HG02642 (cell line): ENCODE data around the gene KRTAP10-9.
"Not testable (repeated sequence)": the region's sequence is repeated elsewhere in the genome, so short reads cannot be mapped to it uniquely, and the experiment has no call there.

ENCODE experiments used
- ATAC-seq: cut with Tn5 transposase; IDR thresholded peaks from one replicate; pipeline ENCODE4 v1.9.1; 2021; ENCODE audit warnings: mild to moderate bottlenecking; ENCODE audit not compliant: unreplicated experiment, poor library complexity

The KRTAP10-9 gene

DNA sequence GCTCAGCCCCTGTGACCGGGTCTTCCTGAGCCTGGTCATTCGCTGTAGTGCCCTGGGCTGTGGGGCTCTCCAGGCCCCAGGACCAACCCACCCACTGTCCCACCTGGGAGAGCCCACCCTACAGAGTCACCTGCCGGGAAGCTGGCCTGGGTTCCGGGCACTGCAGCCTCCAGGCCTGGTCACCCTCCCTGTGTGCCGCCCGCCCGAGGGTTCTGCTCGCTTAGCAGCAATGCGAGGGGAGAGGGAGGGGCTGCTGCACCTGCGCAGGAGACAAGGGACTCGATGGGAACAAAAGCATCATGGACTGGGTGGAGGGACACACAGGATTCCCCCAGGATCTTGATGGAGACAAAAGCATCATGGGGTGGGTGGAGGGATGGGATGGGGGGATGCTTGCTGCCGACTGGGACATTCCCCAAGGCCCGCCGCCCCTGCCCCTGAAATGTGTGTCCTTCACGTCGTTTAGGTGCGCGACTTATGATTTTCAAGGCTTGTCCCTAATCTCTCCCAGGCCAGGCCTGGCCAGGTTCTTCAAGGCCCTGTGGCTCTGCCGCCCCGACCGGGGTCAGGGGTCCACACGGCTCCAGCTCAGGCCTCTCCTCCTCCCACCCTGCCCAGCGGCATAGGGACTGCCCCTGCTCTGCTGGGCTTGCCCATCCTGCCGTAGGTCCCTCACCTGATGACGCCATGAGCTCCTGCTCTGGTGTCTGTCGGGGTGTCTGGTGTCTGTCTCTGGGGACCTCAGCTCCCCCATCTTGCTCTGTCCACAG lies 13.3 kb upstream of the KRTAP10-9 start:
- no peak for ATAC-seq

DNA sequence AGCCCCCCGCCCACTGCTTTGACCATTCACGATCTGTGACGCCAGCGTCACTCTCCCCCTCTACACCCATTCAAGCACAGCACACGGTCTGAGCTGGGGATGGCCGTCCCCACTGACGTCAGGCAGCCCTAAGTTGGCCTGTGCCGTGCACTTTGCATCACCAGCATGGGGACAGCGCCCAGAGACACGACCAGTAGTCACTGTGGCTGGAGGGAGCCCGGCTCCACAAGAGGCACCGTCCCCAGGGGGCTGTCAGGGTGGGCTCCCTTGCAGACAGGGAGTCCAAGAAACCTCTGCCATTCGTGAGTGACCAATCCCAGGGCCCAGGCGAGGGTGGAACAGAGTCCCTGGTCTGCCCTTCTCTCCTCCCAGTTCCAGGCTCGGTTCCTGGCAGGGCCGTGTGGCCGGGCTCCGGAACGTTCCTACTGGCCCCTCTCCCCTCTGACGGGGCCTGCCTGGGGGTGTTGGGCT lies 12.7 kb upstream of the KRTAP10-9 start:
- no peak for ATAC-seq

DNA sequence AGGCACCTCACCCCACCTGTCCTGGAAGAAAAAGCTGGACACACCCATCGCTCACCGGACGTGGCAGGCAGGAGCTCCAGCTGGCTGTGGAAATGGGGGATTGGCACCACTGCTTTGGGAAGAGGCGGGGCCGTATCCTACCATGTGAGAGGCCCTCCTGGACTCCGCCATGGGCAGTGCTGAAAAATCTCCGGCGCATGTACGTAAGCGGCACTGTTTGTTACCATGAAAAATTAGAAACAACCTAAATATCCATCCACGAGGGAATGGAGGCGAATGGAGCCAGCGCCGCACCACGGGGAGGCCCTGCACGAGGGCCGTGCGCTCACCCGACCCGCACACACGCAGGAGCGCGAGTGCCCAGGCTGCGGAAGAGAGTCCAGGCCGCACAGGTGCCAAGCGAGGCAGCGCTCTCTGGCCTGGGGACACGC lies 11.9 kb upstream of the KRTAP10-9 start:
- no peak for ATAC-seq

DNA sequence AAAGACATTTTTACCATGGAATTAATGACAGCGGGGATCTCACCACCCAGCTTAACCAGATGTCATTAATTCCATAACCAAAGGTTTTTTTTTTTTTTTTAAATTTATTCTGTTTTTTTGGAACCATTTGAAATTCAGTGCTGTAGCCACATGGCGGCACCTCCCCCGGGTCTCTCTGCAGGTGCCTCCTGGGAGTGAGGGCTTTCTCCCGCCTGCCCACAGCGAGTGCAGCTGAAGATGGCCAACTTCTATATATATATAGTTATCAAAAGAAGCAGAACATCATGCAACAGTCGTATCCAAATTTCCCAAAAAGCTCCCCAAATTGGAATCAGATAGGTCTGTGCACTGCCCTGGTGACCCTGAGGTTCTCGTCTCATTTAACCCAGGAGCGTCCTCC lies 11.4 kb upstream of the KRTAP10-9 start:
- ATAC-seq, result no peak

DNA sequence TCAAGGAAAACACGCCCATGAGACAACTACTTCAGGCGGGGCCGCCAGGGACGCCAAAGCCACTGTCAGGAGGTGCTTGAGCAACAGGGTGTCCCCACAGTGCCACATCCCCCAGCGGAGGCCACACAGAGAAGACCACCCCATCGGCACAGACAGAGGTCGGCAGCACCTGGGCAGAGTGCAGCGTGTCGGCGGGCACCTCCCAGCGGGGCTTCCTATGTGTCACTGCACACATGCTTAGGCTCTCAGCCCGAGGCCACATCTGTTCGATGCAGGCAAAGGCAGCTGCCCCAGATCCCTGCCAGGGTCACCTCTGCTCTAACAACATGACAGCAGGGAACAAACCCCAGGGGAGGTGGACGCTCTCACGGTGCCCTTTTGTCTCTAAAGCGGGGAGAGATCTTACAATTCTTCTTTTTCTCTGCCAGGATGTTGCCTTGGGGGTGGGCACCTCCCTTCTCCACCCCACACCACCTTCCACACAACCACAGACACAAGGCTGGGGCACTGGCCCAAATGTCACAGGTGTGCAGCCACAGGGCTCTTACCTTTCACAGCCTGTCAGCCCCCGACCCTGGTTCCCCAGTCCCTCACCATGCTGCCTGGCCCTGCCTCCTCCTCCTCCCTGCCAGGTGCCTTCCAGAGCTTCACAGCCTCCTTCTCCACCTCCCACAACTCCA lies 10.8 kb upstream of the KRTAP10-9 start:
- ATAC-seq, result no peak

DNA sequence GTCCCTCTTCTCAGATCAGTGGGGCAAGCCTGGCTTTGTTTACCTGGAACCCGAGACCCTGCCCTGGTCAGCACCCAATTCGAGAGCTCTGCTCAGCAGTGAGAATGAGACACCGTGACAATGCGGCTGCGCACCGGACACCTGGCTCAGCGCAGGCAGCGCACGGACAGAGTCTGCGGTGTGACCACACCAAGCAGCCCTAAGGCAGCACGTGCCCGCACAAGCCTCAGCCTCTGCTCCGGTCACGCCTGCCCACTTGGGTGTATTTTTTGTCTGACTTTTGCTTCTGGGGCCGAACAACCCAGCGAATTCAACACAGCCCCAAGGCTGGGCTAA lies 10.3 kb upstream of the KRTAP10-9 start:
- ATAC-seq, result no peak

DNA sequence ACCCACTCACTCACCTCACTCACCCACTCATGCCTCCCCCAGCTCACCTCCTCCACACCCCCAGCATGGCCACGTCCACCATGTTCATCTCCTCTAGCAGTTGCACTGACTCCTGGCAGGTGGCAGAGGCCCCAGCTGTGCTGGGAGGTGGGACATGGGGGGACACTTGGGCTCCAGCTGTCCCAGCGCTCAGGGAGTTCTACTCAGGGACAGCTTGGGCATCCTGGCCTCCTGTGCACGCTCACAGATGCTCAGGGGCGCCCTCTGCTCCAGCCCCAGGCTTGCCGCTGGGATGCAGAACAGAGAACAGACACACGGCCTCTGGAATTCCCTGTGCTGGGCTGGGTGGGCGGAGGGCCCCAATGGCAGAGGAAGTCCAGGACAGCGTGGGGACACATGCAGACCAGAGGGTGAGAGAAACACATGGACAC lies 9.8 kb upstream of the KRTAP10-9 start:
- no peak for ATAC-seq

DNA sequence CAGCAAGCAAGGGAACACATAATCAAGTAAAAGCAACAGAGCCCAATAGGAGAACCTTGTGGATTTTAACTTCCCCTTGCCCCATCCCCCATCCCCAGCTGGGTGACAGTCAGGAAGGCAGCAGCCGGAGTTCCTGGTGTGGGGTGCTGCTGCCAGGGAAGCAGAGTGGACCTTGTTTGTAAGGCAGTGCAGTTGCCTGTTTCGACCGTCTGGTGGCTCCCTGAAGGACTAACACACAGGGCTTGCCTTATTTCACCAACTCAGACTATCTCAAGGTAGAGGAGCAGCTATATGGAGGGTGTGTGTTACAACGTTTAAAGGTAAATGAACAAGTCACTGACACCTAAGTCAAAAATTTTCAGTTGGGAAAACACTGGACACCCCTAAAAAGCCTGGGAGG lies 8.4 kb upstream of the KRTAP10-9 start:
- no peak for ATAC-seq

DNA sequence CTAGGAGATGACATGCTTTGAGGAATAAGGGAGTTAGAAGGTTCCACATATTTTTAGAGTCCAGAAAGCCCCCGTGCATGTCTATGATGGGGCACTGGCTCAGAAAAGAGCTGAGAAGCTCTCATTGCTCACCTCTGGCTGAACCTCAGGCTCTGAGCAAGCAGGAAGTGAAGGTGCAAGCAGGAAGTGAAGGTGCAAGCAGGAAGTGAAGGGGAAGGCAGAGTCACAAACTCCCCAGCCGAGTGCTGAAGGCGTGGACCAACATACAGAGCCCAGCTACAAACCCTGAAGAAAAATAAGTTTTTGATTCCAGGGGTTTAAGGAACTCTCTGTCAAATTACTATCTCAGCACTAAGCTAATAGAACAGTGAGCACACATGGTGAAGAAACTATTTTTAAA lies 8.0 kb upstream of the KRTAP10-9 start:
- no peak for ATAC-seq

DNA sequence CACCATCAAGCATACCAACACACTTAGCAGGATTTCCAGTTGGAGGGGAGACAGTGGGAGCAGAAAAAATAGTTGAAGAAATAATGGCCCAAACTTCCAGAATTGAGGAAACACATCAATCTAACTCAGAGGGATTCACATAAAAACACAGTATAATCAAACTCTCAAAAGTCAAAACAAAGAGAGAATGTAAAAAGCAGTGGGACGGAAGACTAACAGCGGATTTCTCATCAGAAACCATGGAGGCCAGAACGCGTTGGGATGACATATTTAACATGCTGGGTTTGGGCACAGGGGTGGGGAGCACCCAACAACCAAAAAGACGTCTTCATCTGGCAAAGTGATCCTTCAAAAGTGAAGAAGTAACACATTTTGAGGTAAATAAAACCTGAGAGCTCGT lies 7.0 kb upstream of the KRTAP10-9 start:
- no peak for ATAC-seq

DNA sequence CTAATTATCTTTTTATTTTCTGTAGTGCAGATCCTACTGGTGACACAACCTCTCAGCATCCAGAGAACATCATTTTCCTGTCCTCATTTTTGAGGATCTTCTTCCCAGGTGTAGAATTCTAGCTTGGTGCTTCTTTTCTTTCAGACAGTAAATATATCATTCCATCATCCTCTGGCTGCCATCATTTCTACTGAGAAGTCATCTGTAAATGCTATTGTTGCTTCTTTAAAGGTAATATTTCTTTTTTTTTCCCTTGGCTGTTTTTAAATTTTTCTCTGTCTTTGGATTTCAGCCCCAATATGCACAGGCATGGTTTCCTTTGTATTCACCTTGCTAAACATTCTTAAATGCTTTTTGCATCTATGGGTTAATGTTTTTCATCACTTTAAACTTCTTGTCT lies 3.3 kb upstream of the KRTAP10-9 start:
- ATAC-seq, result no peak

DNA sequence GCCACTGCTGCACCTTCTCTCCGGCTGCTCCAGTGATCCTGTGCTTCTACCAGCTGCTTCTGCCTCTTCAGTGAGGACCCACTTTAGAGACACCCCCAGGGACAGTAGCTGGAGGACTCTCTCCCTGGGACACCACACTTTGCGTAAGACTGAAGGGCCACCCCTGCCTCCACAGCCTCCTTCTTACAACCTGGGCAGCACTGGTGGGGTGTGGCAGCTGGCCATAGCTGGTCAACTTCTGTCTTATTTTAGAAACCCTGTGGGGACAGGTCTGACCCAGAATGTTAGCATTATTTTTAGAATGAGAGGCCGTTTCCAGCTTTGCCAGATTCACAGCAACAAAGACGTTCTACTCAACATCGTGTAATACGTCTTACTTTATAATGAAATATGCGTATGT lies 1.1 kb upstream of the KRTAP10-9 start:
- ATAC-seq, result no peak

DNA sequence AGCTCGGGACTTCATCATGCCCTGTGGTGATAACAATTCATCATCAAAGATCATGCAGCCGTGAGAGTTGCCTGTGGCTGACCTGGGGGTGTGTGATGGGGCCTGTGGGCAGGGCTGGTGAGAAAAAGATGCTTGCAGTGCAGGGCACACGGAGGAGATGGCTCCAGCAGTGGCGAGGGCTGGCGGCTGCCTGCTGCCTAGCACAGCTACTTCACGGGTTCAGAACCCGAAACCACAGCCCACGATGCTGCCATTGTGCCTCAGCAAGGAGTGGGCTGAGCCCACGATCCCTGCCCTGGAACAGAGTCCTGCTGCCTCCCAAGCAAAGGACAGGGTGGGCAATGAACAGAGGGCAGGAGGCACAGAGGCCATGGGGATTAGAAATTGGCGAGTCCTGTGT lies 631 bp upstream of the KRTAP10-9 start:
- ATAC-seq, result no peak

DNA sequence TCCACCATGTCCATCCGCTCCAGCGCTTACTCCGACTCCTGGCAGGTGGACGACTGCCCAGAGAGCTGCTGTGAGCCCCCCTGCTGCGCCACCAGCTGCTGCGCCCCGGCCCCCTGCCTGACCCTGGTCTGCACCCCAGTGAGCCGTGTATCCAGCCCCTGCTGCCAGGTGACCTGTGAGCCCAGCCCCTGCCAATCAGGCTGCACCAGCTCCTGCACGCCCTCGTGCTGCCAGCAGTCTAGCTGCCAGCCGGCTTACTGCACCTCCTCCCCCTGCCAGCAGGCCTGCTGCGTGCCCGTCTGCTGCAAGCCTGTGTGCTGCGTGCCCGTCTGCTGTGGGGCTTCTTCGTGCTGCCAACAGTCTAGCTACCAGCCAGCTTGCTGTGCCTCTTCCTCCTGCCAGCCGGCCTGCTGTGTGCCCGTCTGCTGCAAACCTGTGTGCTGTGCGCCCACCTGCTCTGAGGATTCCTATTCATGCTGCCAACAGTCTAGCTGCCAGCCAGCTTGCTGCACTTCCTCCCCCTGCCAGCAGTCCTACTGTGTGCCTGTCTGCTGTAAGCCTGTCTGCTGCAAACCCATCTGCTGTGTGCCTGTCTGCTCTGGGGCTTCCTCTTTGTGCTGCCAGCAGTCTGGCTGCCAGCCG lies 409 bp downstream of the KRTAP10-9 start:
- not testable (repeated sequence) for ATAC-seq

DNA sequence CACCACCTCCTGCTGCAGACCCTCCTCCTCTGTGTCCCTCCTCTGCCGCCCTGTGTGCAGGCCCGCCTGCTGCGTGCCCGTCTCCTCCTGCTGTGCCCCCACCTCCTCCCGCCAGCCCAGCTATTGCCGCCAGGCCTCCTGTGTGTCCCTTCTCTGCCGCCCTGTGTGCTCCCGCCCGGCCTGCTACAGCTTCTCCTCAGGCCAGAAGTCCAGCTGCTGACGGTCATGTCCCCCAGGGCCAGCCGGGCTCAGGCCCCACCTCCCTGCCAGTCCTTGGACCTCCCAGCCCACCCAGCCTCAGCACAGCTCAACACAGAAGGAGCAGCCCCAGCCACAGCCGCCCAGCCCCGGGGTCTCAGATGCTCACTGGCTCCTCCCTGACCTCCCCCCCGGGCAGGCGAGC lies 939 bp downstream of the KRTAP10-9 start:
- ATAC-seq, result not testable (repeated sequence)

DNA sequence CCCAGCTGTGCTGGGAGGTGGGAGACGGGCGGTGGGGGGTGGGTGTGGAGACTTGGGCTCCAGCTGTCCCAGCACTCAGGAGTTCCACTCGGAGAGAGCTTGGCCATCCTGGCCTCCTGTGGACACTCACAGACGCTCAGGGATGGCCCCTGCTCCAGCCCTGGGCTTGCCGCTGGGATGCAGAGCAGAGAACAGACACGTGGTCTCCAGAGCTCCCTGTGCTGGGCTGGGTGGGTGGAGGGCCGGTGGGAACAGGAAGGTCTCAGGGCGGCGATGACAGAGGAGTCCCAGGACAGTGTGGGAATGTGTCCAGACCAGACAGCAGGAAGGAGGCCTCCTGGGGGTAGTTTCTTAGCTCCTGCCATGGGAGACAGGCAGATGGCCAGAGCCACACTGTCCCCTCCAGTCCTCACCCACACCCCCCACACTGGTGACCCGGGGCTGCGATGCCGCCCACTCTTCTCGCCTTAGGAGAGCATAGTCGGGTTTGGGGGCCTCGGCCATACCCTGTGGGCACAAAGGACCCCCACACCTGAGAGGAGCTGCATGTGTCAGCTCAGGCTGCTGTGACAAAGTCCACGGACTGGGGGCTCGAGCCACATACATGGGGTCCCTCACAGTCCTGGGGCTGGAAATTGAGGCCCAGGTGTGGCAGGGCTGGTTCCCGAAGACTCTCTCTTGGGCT lies 2.0 kb downstream of the KRTAP10-9 start:
- ATAC-seq, result no peak

DNA sequence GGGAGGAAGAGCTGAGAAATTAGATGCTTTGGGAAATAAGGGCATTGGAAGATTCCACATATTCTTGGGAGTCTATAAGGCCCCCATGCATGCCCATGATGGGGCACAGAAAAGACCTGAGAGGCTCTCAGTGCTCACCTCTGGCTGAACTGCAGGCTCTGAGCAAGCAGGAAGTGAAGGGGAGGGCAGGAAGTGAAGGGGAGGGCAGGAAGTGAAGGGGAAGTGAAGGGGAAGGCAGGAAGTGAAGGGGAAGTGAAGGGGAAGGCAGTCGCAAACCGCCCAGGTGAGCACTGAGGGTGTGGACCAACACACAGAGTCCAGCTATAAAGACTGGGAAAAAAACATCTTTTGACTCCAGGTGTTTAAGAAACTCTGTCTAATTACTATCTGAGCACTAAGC lies 3.5 kb downstream of the KRTAP10-9 start:
- no peak for ATAC-seq

DNA sequence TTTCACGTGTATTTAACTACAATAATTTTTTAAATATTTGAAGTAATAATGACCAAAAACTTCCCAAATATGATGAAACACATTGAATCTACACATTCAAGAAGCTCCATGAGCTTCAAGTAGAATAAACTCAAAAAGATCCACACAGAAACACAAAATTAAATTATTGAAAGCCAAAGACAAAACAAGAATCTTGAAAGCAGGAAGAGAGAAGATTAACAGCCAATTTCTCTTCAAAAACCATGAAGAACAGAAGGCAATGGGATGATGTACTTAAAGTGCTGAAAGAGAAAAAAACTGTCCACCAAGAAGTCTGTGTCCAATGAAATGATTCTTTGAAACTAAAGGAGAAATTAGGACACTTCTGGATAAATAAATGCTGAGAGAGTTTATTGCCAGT lies 5.2 kb downstream of the KRTAP10-9 start:
- ATAC-seq, result no peak

DNA sequence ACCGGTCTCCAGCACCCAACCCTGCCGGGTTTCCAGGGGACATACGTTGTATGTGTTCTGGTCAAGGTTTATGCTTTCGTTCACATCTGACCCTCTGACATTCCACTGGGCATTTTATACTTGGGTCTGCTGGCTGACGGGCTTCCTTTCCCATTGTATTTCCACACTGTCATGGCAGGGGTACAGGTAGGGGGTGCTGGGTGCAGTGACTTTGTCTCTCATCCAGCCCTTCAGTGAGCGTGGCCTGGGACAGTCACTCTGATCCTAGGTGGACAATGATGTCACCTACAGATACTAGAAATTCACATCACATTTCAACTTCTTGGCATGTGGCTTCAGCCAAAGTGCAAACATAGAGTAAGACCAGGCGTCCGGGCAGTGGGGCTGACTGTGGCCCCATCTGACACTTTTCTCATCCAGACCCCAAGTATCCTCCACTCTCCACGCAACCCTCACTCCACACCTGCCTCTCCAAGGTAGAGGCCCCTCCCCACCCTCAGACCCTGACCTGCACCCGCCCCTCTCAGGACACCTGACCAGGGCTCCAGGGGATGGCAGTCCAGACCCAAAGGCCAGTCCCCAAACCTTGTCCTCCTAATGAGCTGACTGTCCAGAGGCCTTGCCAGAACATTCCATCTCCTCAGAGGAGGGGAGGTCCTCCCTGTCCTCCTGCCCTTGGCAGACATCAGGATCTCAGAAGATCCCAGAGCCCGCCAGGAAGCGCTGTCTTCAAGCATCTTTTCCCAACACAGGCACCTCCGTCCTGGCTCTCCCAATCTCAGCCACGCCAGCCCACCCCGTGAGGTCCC lies 9.5 kb downstream of the KRTAP10-9 start:
- no peak for ATAC-seq
